Posterior vena cava (tissue), 2 donors: ENCODE data around the gene MYOF. TPM values are rescaled to one million over a fixed set of nuclear protein-coding genes. Genes with fewer than 3 reads are reported as not detected.
A peak's percentile ranks its signal among the peaks of the same experiment; 100 is the strongest.

Source experiments
- DNase-seq: peaks from one replicate; pipeline ENCODE4 v3.0.0-alpha.2; 2020; ENCODE audit warnings: low spot score
- intact Hi-C, 2 donors: fragments of 100-400 bp; cut with DNase I; formaldehyde crosslinking; loops; one replicate each; pipeline versions ENCODE4 v1.14.1 to v1.14.2; 2022 to 2023
- long read RNA-seq, 2 donors: library from polyadenylated mRNA; unstranded; transcript quantifications; one replicate each; pipeline ENCODE4 v2.0.0, GENCODE V29; 2020 to 2021
- total RNA-seq, 2 donors: library from RNA; stranded (reverse); fragmentation: NEBNext Ultra II Directional; extraction: Animal tissue kit (Norgen Biotek cat#: 25700); gene quantifications; one replicate each; pipeline ENCODE4 v1.2.1, GENCODE V29; 2021
- donor health status: DM: yes; HTN: yes; CAD: no.
- donor health status: DM: yes; HTN: yes; CAD: no.

Gene MYOF
- 100 to 1,000 TPM; 182 to 227 TPM for total RNA-seq
- long read RNA-seq, donor 1, partial matches to known transcripts, result 17 of 24 reads
- long read RNA-seq, donor 1, other reads (novel, unspliced or antisense), result 7 of 24 reads
- long read RNA-seq, donor 2, transcript MYOF-204 (15 exons, 1,519 nt), result major isoform, 16 of 86 reads
- long read RNA-seq, donor 2, partial matches to known transcripts, result 54 of 86 reads
- long read RNA-seq, donor 2, other reads (novel, unspliced or antisense), result 15 of 86 reads

GRCh38 chr10:93482145-93482834 is at the start of gene MYOF:
Gene MYOF, minus strand, starts transcription at chr10:93482334. Its CDS starts 140 bp downstream, at chr10:93482194.
- intact Hi-C loops, result loop anchor here in 1 of 2 donors (2.0 kb wide), 1 partner anchor 105 kb away; no protein-coding TSS in a partner anchor

GRCh38 chr10:93518531-93518930 is 36.4 kb upstream of the MYOF start:
- intact Hi-C loops, result no loop called here
- DNase-seq, result no peak

More at GRCh38 chr10:93482145-93482834, at the start of gene MYOF:
- peak; percentile 86 for DNase-seq

- DNase-seq, result no peak
- intact Hi-C loops, result no loop called here
These were observed 33.9 kb upstream of the MYOF start for GRCh38 chr10:93516006-93516380.

GRCh38 chr10:93515071-93516005 is 33.2 kb upstream of the MYOF start:
- intact Hi-C loops, result no loop called here
- no peak for DNase-seq

- no peak for DNase-seq
- intact Hi-C loops, result no loop called here
These were observed 32.4 kb upstream of the MYOF start for GRCh38 chr10:93514521-93514920.

- intact Hi-C loops, result no loop called here
These were observed 31.0 kb upstream of the MYOF start for GRCh38 chr10:93513091-93513490.

GRCh38 chr10:93512565-93512964 is 30.4 kb upstream of the MYOF start:
- intact Hi-C loops, result no loop called here
- DNase-seq, result no peak

More at GRCh38 chr10:93513091-93513490, 31.0 kb upstream of the MYOF start:
- DNase-seq, result no peak

GRCh38 chr10:93509816-93510215 is 27.7 kb upstream of the MYOF start:
- DNase-seq, result no peak
- intact Hi-C loops, result no loop called here

GRCh38 chr10:93505075-93505474 is 22.9 kb upstream of the MYOF start:
- DNase-seq, result no peak
- intact Hi-C loops, result no loop called here

- no peak for DNase-seq
- intact Hi-C loops, result loop anchor here in 1 of 2 donors (5.0 kb wide), 1 partner anchor 956 kb away; no protein-coding TSS in a partner anchor
These were observed 20.9 kb upstream of the MYOF start for GRCh38 chr10:93503075-93503474.

GRCh38 chr10:93501650-93502049 is 19.5 kb upstream of the MYOF start:
- intact Hi-C loops, result loop anchor here in 1 of 2 donors (5.0 kb wide), 1 partner anchor 954 kb away; no protein-coding TSS in a partner anchor
- no peak for DNase-seq

- intact Hi-C loops, result no loop called here
These were observed 16.0 kb upstream of the MYOF start for GRCh38 chr10:93498166-93498565.

GRCh38 chr10:93496322-93497041 is 14.3 kb upstream of the MYOF start, which contains the start of gene CEP55:
Gene CEP55, plus strand, starts transcription at chr10:93496612. Its CDS starts 3,440 bp downstream, at chr10:93500052.
- intact Hi-C loops, result no loop called here
- DNase-seq, result peak; percentile 98

More at GRCh38 chr10:93498166-93498565, 16.0 kb upstream of the MYOF start:
- DNase-seq, result no peak

- intact Hi-C loops, result no loop called here
- DNase-seq, result no peak
These were observed 13.7 kb upstream of the MYOF start for GRCh38 chr10:93495654-93496321.

GRCh38 chr10:93494494-93494893 is 12.4 kb upstream of the MYOF start:
- intact Hi-C loops, result no loop called here
- no peak for DNase-seq

GRCh38 chr10:93493162-93493561 is 11.0 kb upstream of the MYOF start:
- intact Hi-C loops, result no loop called here
- DNase-seq, result no peak

GRCh38 chr10:93491602-93492121 is 9.5 kb upstream of the MYOF start:
- intact Hi-C loops, result no loop called here
- no peak for DNase-seq

GRCh38 chr10:93488956-93489528 is 6.9 kb upstream of the MYOF start:
- intact Hi-C loops, result no loop called here
- DNase-seq, result no peak
